AG09309 (cell line): ENCODE measurements around the gene PDSS2.

Experiments used
- DNase-seq: peaks from one replicate; pipeline ENCODE4 v3.0.0-alpha.2; 2010; ENCODE audit warnings: low read depth
- H3K4me3 ChIP-seq: 2 replicates; pipeline ENCODE4 v1.5.1; 2011; ENCODE audit warnings: mild to moderate bottlenecking, low read depth, low read length, moderate library complexity; ENCODE audit not compliant: control insufficient read depth
- CTCF ChIP-seq: IDR thresholded peaks from 2 replicates; pipeline ENCODE4 v1.5.1; 2011; ENCODE audit warnings: mild to moderate bottlenecking, low read depth, low read length, inconsistent platforms; ENCODE audit not compliant: insufficient read depth, control insufficient read depth; ENCODE audit errors: missing control alignments

PDSS2 gene

DNA sequence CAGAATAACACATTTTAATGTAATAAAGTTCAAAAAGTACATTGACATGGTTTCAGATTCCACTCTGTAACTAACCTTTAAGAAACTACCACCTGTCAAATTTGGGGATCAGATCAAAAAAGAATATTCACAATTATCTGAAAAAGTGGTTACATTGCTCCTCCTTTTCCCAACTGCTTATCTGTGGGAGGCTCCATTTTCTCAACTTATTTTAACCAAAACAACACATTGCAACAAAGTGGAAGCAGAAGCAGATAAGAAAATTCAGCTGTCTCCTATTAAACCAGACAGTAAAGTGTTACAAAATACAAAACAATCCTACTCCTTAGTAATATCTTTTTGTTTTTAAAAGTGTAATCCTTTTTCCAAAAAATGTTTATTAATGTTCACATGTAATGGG lies 61.4 kb downstream of the PDSS2 start:
- no peak for DNase-seq
- H3K4me3 ChIP-seq = no peak overlapping the region
- no peak for TF ChIP-seq CTCF

- no peak for DNase-seq
- TF ChIP-seq CTCF = no peak
- H3K4me3 ChIP-seq = no peak overlapping the region
Observed at GRCh38 chr6:107396211-107396610, 63.2 kb downstream of the PDSS2 start.

DNA sequence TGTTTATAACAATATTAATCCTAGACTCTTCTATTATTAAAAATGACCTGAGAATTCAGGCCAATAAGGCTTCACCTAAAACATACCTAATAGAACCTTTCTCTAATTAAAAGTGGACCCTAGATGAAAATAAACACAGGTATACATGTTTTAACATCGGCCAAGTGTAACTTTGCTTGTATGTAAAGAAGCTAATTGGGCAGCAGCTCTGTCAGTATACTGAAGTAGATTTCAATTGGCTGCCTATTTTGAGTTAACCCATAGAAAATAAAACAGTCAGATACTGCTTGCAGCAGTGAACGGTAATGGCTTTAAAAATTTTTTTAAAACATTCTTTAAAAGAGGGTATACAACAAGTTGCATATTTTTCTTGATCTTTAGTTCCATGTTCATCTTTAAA lies 67.3 kb downstream of the PDSS2 start:
- no peak for TF ChIP-seq CTCF
- no peak overlapping the region for H3K4me3 ChIP-seq
- DNase-seq = no peak

DNA sequence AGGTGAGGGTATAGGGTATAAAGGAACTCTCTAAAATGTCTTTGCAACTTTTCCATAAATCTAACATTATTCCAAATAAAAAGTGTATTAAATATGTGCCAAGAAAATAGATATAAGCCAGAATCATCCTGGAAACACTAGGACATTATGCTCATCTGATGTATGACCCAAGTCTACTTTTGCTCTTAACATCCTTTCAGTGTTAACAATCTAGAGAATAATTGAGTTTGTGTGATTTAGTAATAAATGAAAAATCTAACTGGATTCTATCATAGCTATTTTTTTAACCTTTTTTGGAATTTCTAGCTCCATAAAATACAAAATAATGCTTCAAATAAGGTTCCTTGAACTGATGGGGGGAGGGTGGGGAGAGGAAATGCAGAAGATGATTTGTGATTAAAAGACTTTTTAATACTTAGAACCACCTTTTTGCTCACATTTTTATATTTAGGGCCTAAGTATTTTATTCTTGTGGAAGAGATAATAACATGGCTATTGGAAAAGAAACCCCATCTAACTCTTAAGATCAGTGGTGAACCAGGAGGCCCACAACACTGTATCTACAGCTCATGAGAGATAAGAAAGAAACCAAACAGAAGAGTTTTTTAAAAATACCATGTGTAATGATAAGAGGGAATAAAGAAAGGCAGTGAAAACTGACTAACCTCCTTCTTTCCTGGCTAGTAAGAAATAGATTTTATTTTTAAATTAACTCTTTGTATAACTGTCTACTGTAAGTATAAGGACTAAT lies 68.5 kb downstream of the PDSS2 start:
- H3K4me3 ChIP-seq = no peak overlapping the region
- TF ChIP-seq CTCF = no peak
- DNase-seq = no peak

GRCh38 chr6:107390056-107390455 lies 69.3 kb downstream of the PDSS2 start:
- TF ChIP-seq CTCF = no peak
- DNase-seq = no peak
- no peak overlapping the region for H3K4me3 ChIP-seq

DNA sequence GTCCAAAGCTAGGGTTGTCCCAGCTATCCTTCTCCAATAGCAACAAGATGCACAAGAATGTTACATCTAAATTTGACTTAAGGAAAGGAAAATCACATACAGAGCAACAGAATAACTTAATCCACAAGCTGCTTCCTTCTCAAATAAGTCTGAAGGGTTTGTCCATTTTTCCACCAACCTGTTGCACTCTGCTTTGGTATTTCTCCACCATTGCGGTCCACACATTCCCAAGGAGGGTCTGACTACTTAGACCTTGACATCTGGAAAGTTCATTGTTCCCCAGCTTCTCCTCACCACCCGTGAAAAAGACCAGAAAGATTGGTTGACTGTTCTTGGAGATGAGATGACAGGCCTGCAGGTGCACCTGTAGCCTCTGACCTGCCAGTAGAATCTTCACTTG lies 72.5 kb downstream of the PDSS2 start:
- no peak overlapping the region for H3K4me3 ChIP-seq
- no peak for TF ChIP-seq CTCF

More for the DNA sequence above, 72.5 kb downstream of the PDSS2 start:
- DNase-seq = no peak
